Stimulated activated CD8-positive, alpha-beta memory T cell treated with anti-CD3 and anti-CD28 coated beads, Interleukin-4, amount 100 ng/mL, for 1 hour (primary cell): ENCODE results near the gene CERT1.
A peak's percentile ranks its signal among the peaks of the same experiment; 100 is the strongest.
"Not testable (repeated sequence)": the region's sequence is repeated elsewhere in the genome, so short reads cannot be mapped to it uniquely, and the experiment has no call there.

Source experiments
- DNase-seq, 2 donors: peaks; one replicate each; pipeline ENCODE4 v3.0.0-alpha.2; 2020; ENCODE audit warnings: low read depth in 2 of 2, low spot score in 1 of 2

CERT1 gene

DNA sequence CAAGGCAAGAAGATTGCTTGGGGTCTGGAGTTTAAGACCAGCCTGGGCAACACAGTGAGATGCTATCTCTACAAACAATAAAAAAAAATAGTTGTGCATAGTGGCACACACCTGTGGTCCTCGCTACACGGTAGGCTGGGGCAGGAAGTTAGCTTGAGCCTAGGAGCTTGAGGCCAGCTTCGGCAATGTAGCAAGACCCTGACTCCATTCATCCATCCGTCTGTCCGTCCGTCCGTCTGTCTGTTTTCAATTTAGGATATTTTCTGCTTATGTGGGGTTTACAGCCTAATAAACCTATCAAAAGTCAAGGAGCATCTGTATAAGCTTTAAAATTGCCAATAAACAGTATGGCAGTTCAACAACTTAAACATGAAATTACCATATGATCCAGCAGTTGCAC, 154.7 kb downstream of the CERT1 start:
- DNase-seq = no peak

DNA sequence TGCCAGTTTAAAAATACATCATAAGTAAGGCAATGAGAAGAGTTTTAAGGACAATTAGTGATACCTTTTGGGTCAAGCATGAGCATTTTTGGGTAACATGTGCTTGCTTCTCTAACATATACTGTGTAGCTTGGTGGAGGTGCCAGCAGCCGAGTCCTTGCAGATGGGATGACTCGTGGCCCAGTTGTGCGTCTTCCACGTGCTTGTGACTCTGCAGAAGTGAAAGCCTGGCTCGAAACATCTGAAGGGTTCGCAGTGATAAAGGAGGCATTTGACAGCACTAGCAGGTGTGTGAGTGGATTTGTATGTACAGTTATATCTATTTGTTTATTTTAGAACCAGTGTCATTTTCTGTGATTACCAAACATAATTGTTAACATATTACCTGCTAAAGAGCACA, 156.2 kb downstream of the CERT1 start:
- no peak for DNase-seq

- DNase-seq = no peak
Measured at GRCh38 chr5:75351139-75351926, 160.1 kb downstream of the CERT1 start.

DNA sequence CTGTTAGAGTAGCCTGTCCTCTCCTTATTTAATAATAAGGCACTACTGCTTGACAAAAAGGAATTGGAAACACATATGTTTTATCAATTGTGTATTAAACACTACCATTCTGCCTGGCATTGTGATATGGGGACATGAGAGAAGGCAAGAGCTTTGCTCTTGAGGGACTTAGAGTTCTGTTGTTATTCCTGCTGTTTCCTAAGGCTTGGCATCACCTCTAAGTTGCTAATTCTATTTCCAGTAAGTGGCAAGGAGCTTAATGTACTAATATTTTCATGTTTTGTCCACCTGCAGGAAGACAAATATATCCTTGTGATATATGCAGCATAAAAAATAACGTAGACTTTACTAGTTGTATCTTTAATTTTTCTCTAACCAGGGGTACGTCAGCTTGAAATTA, 161.8 kb downstream of the CERT1 start:
- DNase-seq = no peak

- DNase-seq = no peak
Measured at GRCh38 chr5:75348241-75348640, 163.2 kb downstream of the CERT1 start.

GRCh38 chr5:75342836-75343235, 168.6 kb downstream of the CERT1 start:
- DNase-seq = no peak

DNA sequence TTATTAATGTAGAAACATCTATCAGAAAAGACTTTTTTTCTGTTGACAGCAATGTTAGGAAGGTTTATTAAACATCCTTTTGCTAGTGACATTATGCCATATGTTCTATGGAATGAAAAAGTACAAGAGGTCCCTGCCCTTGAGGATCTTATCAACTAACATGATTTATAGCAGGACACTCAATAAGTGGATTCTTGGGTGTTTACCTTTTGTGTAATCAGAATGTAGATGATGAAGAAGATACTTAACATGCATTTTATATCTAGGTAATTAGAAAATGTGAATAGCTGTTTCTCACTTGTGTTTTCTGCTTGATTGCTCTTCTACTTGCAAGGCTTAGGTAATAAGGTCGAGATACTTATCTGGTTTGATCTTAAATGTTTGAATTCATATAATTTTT, 169.5 kb downstream of the CERT1 start:
- no peak for DNase-seq

- DNase-seq = no peak
Measured at GRCh38 chr5:75340714-75341478, 170.5 kb downstream of the CERT1 start.

- no peak for DNase-seq
Measured at GRCh38 chr5:75338408-75338807, 173.0 kb downstream of the CERT1 start.

- peak; percentile 5 to 17 for DNase-seq
Measured at GRCh38 chr5:75337366-75338021, 173.9 kb downstream of the CERT1 start.

DNA sequence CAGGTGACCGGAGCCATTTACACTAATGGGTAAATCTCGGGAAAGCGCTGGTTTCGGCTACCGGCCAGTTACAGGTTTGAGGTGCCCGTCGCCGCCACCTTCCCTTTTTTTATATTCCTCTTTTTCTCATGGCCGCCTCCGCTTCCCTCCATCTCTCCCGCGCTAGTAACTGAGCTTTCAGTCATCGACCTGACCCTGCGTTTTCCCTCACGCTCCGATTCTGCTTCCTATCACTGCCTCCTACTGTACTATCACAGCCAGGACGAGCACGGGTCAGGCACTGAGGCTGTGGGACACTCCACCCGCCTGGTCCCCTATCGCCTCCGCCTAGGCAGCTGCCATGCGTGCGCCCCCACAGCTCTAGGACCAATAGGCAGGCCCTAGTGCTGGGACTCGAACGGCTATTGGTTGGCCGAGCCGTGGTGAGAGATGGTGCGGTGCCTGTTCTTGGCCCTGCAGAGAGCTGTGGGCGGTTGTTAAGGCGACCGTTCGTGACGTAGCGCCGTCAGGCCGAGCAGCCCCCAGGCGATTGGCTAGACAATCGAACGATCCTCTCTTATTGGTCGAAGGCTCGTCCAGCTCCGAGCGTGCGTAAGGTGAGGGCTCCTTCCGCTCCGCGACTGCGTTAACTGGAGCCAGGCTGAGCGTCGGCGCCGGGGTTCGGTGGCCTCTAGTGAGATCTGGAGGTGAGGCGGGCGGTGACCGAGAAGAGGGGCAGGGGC, 174.7 kb downstream of the CERT1 start, which contains the start of gene HMGCR:
Gene HMGCR (plus strand): TSS at position 606 of the 722 bp plus-strand sequence. CDS start 5,386 bp downstream, outside the sequence.
- DNase-seq = peak; percentile 89 to 95

DNA sequence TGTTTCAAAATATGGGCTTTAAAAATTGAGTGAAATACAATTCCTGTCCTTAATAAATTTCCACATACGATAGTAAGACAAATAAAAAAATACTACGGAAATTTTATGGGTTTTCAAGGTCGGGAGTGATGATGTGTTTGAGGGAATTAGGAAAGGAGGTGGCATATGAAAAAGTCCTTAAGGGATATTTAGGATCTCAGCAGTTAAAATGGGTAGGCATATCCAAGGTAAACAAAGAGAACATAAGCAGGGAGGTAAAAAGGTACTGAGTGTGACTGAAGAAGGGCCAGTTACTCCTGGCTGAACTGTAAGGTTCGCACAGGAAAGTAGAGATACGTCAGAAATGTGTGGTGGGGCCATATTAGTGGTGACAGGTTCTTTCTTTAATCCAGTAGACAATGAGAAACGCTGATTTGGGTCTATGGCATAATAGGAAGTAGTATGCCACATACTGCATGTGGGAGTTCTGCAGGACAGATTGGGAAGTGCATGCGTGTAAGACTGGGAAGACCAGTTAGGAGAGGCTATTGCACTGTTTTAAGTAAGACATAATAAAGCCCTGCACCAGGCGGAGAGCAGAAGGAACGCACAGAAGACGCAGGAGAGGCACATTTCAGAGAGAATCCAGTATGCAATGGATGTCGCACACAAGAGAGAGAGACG, 175.3 kb downstream of the CERT1 start:
- DNase-seq = no peak

GRCh38 chr5:75335486-75335885, 175.9 kb downstream of the CERT1 start:
- DNase-seq = no peak

DNA sequence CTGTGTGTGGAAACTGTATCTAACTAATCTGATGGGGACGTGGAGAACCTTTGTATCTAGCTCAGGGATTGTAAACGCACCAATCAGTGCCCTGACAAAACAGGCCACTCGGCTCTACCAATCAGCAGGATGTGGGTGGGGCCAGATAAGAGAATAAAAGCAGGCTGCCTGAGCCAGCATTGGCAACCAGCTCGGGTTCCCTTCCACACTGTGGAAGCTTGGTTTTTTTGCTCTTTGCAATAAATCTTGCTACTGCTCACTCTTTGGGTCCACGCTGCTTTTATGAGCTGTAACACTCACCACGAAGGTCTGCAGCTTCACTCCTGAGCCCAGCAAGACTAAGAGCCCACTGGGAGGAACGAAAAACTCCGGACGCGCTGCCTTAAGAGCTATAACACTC, 177.0 kb downstream of the CERT1 start:
- not testable (repeated sequence) for DNase-seq

GRCh38 chr5:75333759-75334158, 177.7 kb downstream of the CERT1 start:
- not testable (repeated sequence) for DNase-seq

GRCh38 chr5:75331095-75332090, 180.0 kb downstream of the CERT1 start:
- DNase-seq = no peak

DNA sequence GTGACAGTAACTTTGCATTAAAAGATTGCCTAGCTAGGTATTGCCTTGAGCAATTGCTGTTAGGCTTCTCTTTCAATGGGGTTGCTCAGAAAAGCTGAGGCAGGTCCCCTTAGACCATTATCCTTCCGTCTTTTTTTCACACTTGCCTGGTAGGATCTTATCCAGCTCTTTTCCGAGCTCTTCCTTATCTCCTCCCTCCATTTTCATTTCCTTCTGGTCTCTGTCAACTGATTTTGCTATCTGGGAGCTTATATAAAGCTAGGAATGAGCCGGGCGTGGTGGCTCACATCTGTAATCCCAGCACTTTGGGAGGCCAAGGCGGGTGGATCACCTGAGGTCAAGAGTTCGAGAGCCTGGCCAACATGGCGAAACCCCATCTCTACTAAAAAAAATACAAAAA, 181.0 kb downstream of the CERT1 start:
- no peak for DNase-seq
